SU-DHL-6 (cell line): ENCODE results near the gene MT1X.
"Not testable (repeated sequence)": the region's sequence is repeated elsewhere in the genome, so short reads cannot be mapped to it uniquely, and the experiment has no call there.

Experiments
- H2AFZ ChIP-seq: fragments of 200-600 bp; sonication (generic); 2 replicates; pipeline ENCODE4 v1.6.1; 2014; ENCODE audit warnings: low read depth, mild to moderate bottlenecking, moderate library complexity, mixed read lengths, antibody characterized with exemption, low read length; ENCODE audit not compliant: severe bottlenecking
- H3F3A ChIP-seq: fragments of 200-600 bp; shearing (Covaris generic); 2 replicates; pipeline ENCODE4 v1.6.0; 2016; ENCODE audit warnings: antibody characterized with exemption, mild to moderate bottlenecking; ENCODE audit not compliant: insufficient read depth
- H3K27ac ChIP-seq: fragments of 200-600 bp; sonication (generic); 2 replicates; pipeline ENCODE4 v1.5.1; 2016; ENCODE audit warnings: low read depth, mild to moderate bottlenecking, low read length, moderate library complexity, mixed read lengths
- H3K27me3 ChIP-seq: fragments of 200-600 bp; sonication (generic), shearing (Covaris generic); 2 replicates; pipeline ENCODE4 v1.6.0; 2014; ENCODE audit warnings: mild to moderate bottlenecking, low read length
- H3K36me3 ChIP-seq: fragments of 200-600 bp; sonication (generic); 2 replicates; pipeline ENCODE4 v1.6.1; 2014; ENCODE audit warnings: mild to moderate bottlenecking, low read length, mixed read lengths
- H3K4me2 ChIP-seq: fragments of 300-600, 200-600 bp; shearing (Covaris generic), sonication (generic); 2 replicates; pipeline ENCODE4 v1.6.0; 2014; ENCODE audit warnings: low read length, low read depth, mild to moderate bottlenecking; ENCODE audit not compliant: poor library complexity, severe bottlenecking
- H3K4me3 ChIP-seq: fragments of 200-600 bp; sonication (generic); 2 replicates; pipeline ENCODE4 v1.5.1; 2014; ENCODE audit warnings: antibody characterized with exemption, low read length, mild to moderate bottlenecking, mixed read lengths; ENCODE audit not compliant: insufficient read depth, poor library complexity, severe bottlenecking
- H3K79me2 ChIP-seq: fragments of 200-600 bp; sonication (generic); 2 replicates; pipeline ENCODE4 v1.6.1; 2014; ENCODE audit warnings: mild to moderate bottlenecking, low read length, moderate library complexity; ENCODE audit not compliant: insufficient read depth
- H3K9ac ChIP-seq: fragments of 200-600 bp; sonication (generic); 2 replicates; pipeline ENCODE4 v1.7.0; 2014; ENCODE audit warnings: mild to moderate bottlenecking, low read length
- H3K9me2 ChIP-seq: fragments of 200-600 bp; sonication (generic); replicated peaks from 2 replicates; pipeline ENCODE4 v1.6.1; 2014; ENCODE audit warnings: low read length; ENCODE audit not compliant: insufficient read depth
- H3K9me3 ChIP-seq: fragments of 200-600 bp; sonication (generic); 2 replicates; pipeline ENCODE4 v1.6.1; 2014; ENCODE audit warnings: low read length, mixed read lengths; ENCODE audit not compliant: insufficient read depth
- H4K20me1 ChIP-seq: fragments of 200-600 bp; sonication (generic); 2 replicates; pipeline ENCODE4 v1.6.1; 2014; ENCODE audit warnings: low read depth, mild to moderate bottlenecking, antibody characterized with exemption, low read length, moderate library complexity, mixed read lengths
- EZH2phosphoT487 ChIP-seq: fragments of 200-600 bp; sonication (generic), shearing (Covaris generic); conservative IDR thresholded peaks from 2 replicates; pipeline ENCODE4 v1.6.1; 2018; ENCODE audit warnings: mild to moderate bottlenecking, antibody characterized with exemption, low read length, moderate library complexity, mixed read lengths
- TF ChIP-seq, protein P1 (sequence below): fragments of 200-600 bp; sonication (generic); IDR thresholded peaks from one replicate; pipeline ENCODE4 v1.5.1; 2017; ENCODE audit warnings: antibody characterized with exemption, mild to moderate bottlenecking, low read length, moderate library complexity; ENCODE audit not compliant: insufficient read depth, poor library complexity, severe bottlenecking

MT1X gene

DNA sequence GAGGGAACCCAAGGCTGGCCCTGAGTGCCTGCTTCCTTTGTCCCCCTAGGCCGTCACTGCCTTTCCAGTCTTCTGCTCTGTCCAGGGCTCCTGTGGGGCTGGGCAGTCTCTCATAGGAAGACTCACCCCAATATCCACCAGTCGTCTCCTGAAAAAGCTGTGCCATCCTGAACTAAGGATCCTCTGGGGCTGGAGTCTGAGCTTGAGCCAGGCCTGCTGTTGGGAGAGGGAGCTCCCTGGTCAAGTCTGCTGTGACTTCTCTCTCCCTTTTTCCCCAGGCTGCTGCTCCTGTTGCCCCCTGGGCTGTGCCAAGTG, 11.7 kb upstream of the MT1X start:
- Histone ChIP-seq H2AFZ (no peak overlapping the region), H3K9me3 (no peaks in the 10 kb centered on the region), H3K9me2 (no peaks in the 10 kb centered on the region), H3K36me3 (no peaks in the 10 kb centered on the region), H3K79me2 (no peaks in the 10 kb centered on the region), H3K9ac (no peak overlapping the region), H3K27ac (no peak overlapping the region), H3F3A (no peaks in the 10 kb centered on the region), H3K27me3 (no peaks in the 10 kb centered on the region), H3K4me3 (no peak overlapping the region), H3K4me2 (no peak overlapping the region), H4K20me1 (no peaks in the 10 kb centered on the region)
- TF ChIP-seq, protein P1, sequence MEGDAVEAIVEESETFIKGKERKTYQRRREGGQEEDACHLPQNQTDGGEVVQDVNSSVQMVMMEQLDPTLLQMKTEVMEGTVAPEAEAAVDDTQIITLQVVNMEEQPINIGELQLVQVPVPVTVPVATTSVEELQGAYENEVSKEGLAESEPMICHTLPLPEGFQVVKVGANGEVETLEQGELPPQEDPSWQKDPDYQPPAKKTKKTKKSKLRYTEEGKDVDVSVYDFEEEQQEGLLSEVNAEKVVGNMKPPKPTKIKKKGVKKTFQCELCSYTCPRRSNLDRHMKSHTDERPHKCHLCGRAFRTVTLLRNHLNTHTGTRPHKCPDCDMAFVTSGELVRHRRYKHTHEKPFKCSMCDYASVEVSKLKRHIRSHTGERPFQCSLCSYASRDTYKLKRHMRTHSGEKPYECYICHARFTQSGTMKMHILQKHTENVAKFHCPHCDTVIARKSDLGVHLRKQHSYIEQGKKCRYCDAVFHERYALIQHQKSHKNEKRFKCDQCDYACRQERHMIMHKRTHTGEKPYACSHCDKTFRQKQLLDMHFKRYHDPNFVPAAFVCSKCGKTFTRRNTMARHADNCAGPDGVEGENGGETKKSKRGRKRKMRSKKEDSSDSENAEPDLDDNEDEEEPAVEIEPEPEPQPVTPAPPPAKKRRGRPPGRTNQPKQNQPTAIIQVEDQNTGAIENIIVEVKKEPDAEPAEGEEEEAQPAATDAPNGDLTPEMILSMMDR: no peak
- no peak for TF ChIP-seq EZH2phosphoT487

DNA sequence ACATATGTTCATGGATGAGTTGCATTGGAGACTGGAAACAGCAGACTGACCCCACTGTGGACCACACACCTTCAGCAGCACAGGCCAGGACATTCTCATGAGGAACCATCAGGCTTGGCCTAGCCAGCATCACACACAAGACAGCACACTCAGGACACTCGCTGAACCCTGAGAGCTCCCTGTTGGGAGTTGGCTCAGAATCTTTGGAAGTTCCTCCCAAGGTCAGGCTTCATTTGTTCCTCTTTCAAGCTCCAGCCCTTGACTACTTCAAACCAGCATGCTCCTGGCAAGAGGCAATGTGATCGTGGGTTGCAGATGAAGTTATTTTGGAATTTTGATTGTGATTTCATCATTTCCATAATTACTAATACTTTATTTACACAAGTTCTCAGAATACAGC, 10.6 kb upstream of the MT1X start:
- H3K9me2 ChIP-seq, H3K4me3 ChIP-seq, H3K36me3 ChIP-seq, H3K9me3 ChIP-seq, H3F3A ChIP-seq, H3K79me2 ChIP-seq, H3K4me2 ChIP-seq, H4K20me1 ChIP-seq, H3K27ac ChIP-seq, H3K9ac ChIP-seq, H3K27me3 ChIP-seq, H2AFZ ChIP-seq: not testable (repeated sequence)

DNA sequence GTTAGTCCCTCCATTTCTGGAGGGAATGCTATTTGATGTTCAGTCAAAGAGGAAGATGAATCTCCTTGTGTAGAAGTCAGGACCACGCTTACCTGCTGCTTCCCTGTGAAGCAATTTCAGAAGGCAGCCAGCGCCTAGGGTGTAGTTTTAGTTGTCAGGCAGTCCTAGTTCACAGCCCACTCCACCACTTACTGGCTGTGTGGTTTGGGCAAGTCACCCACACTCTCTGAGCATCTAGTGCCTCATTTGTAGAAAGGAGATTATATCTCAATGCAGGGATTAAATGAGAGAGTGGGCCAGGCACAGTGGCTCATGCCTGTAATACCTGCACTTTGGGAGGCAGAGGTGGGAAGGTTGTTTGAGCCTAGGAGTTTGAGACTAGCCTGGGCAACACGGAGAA, 10.1 kb upstream of the MT1X start:
- not testable (repeated sequence) for H3K79me2 ChIP-seq, H3K4me3 ChIP-seq, H3K36me3 ChIP-seq, H2AFZ ChIP-seq, H3K27me3 ChIP-seq, H3K4me2 ChIP-seq, H3K9me3 ChIP-seq, H4K20me1 ChIP-seq, H3K27ac ChIP-seq, H3K9me2 ChIP-seq, H3F3A ChIP-seq, H3K9ac ChIP-seq

DNA sequence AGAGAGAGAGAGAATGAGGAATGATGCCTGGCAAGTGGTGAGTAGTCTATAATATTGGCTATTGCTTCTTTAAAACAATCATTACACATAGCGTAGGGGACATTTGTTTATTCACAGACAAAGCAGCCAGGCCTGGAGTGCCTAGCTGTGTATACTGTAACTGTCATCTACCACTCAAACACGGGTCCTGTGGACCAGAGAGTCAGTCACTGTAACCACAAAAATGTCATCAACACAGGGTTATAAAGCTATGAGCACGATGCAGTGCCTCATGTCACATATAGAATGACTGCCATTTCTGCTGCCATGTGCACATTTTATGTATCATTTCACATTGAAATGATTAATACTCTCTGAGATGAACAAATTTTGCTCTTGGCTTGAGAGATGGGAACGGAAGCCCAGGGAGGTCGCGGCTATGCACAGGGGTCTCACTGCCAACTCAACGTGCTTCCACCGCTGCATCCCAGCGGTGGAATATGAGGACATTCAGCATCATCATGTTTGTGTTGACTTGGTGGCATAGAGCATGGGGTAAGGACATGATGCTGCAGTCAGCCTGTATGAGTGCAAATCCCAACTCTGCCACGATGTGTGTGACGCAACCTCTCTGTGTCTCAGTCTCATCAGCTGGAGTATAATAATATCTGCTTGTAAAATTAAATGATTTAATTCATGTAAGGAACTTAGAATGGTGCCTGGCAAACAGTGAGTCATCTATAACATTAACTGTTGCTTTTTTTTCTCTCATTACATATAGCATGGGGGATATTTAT, 9.3 kb upstream of the MT1X start:
- Histone ChIP-seq H3K9ac (no peak overlapping the region), H3K36me3 (no peaks in the 10 kb centered on the region), H3K4me3 (no peak overlapping the region), H4K20me1 (no peaks in the 10 kb centered on the region), H3K27me3 (no peaks in the 10 kb centered on the region), H2AFZ (no peak overlapping the region), H3K27ac (no peak overlapping the region), H3K9me2 (no peaks in the 10 kb centered on the region), H3K4me2 (no peak overlapping the region), H3K79me2 (no peaks in the 10 kb centered on the region), H3K9me3 (no peaks in the 10 kb centered on the region), H3F3A (no peaks in the 10 kb centered on the region)
- TF ChIP-seq, protein P1: no peak
- no peak for TF ChIP-seq EZH2phosphoT487
